GM19438 (cell line): Measurements from ENCODE around the gene ARL14EPL.

Source experiments
- ATAC-seq: cut with Tn5 transposase; IDR thresholded peaks from one replicate; pipeline ENCODE4 v1.9.1; 2021; ENCODE audit warnings: low read depth; ENCODE audit not compliant: unreplicated experiment

The ARL14EPL gene

GRCh38 chr5:116032094-116032517 lies at the start of gene ARL14EPL:
TSS of gene ARL14EPL (plus strand) at chr5:116032472. CDS start at chr5:116051466, 18,994 bp downstream.
- ATAC-seq: peak; percentile 76

GRCh38 chr5:115983519-115983918 lies 48.8 kb upstream of the ARL14EPL start:
- ATAC-seq: no peak

- no peak for ATAC-seq
These were observed 46.2 kb upstream of the ARL14EPL start for GRCh38 chr5:115985802-115986757.

- no peak for ATAC-seq
These were observed 44.3 kb upstream of the ARL14EPL start for GRCh38 chr5:115988002-115988401.

GRCh38 chr5:115992848-115993350 lies 39.4 kb upstream of the ARL14EPL start:
- ATAC-seq: no peak

- no peak for ATAC-seq
These were observed 36.9 kb upstream of the ARL14EPL start for GRCh38 chr5:115995351-115995750.

GRCh38 chr5:116002116-116002906 lies 30.0 kb upstream of the ARL14EPL start:
- no peak for ATAC-seq

- ATAC-seq: no peak
These were observed 28.0 kb upstream of the ARL14EPL start for GRCh38 chr5:116004248-116004647.

- no peak for ATAC-seq
These were observed 22.5 kb upstream of the ARL14EPL start for GRCh38 chr5:116009806-116010205.

GRCh38 chr5:116011046-116011445 lies 21.2 kb upstream of the ARL14EPL start:
- ATAC-seq: no peak

- ATAC-seq: no peak
These were observed 19.0 kb upstream of the ARL14EPL start for GRCh38 chr5:116013207-116013785.

- ATAC-seq: no peak
These were observed 18.3 kb upstream of the ARL14EPL start for GRCh38 chr5:116013936-116014335.

- ATAC-seq: no peak
These were observed 8.7 kb upstream of the ARL14EPL start for GRCh38 chr5:116023619-116024018.

- ATAC-seq: no peak
These were observed 6.4 kb upstream of the ARL14EPL start for GRCh38 chr5:116025866-116026265.

- ATAC-seq: peak; percentile 52
These were observed 719 bp downstream of the ARL14EPL start for GRCh38 chr5:116032991-116033390.

GRCh38 chr5:116035123-116035522 lies 2.9 kb downstream of the ARL14EPL start:
- no peak for ATAC-seq

GRCh38 chr5:116037236-116037822 lies 5.1 kb downstream of the ARL14EPL start:
- ATAC-seq: no peak

- ATAC-seq: peak; percentile 78
These were observed 6.5 kb downstream of the ARL14EPL start for GRCh38 chr5:116038817-116039216.

GRCh38 chr5:116042375-116042774 lies 10.1 kb downstream of the ARL14EPL start:
- ATAC-seq: no peak

- no peak for ATAC-seq
These were observed 11.8 kb downstream of the ARL14EPL start for GRCh38 chr5:116044073-116044472.
